LNCaP clone FGC (cell line): ENCODE results near the gene CST3.

Source experiments
- DNase-seq: peaks from one replicate; pipeline ENCODE4 v3.0.0-alpha.2; 2011; ENCODE audit warnings: low read depth
- H3K4me3 ChIP-seq: 2 replicates; pipeline ENCODE4 v1.5.1; 2011; ENCODE audit warnings: mild to moderate bottlenecking, low read depth, low read length, control low read depth
- CTCF ChIP-seq: IDR thresholded peaks from 2 replicates; pipeline ENCODE4 v1.5.1; 2012; ENCODE audit warnings: mild to moderate bottlenecking; ENCODE audit not compliant: control insufficient read depth, insufficient read depth; ENCODE audit errors: extremely low read depth

Gene CST3

GRCh38 chr20:23652371-23652770, 14.6 kb upstream of the CST3 start:
- no peak for TF ChIP-seq CTCF
- no peak for DNase-seq
- no peak overlapping the region for H3K4me3 ChIP-seq

- no peak for DNase-seq
- no peak for TF ChIP-seq CTCF
- H3K4me3 ChIP-seq = no peak overlapping the region
These were observed 13.4 kb upstream of the CST3 start for GRCh38 chr20:23651117-23651516.

GRCh38 chr20:23649830-23650417, 12.2 kb upstream of the CST3 start:
- no peak overlapping the region for H3K4me3 ChIP-seq
- no peak for TF ChIP-seq CTCF
- no peak for DNase-seq

- H3K4me3 ChIP-seq = no peak overlapping the region
- DNase-seq = no peak
- TF ChIP-seq CTCF = no peak
These were observed 11.5 kb upstream of the CST3 start for GRCh38 chr20:23649242-23649641.

GRCh38 chr20:23647346-23647745, 9.6 kb upstream of the CST3 start:
- no peak overlapping the region for H3K4me3 ChIP-seq
- DNase-seq = no peak
- no peak for TF ChIP-seq CTCF

- no peak overlapping the region for H3K4me3 ChIP-seq
- DNase-seq = no peak
- no peak for TF ChIP-seq CTCF
These were observed 8.5 kb upstream of the CST3 start for GRCh38 chr20:23646106-23646873.
